AG10803 (cell line): ENCODE results near the gene RIC8B.

Source experiments
- DNase-seq: peaks from one replicate; pipeline ENCODE4 v3.0.0; 2010; ENCODE audit warnings: low read depth
- H3K4me3 ChIP-seq: 2 replicates; pipeline ENCODE4 v1.5.1; 2011; ENCODE audit warnings: mild to moderate bottlenecking, low read length, control low read depth
- CTCF ChIP-seq: conservative IDR thresholded peaks from 2 replicates; pipeline ENCODE4 v1.5.1; 2011; ENCODE audit warnings: mild to moderate bottlenecking, low read length, control low read depth, inconsistent platforms

Gene RIC8B

GRCh38 chr12:106879612-106880011 lies 105.1 kb downstream of the RIC8B start:
- no peak for DNase-seq
- H3K4me3 ChIP-seq, result no peak overlapping the region
- no peak for TF ChIP-seq CTCF

- TF ChIP-seq CTCF, result no peak
- H3K4me3 ChIP-seq, result no peak overlapping the region
- DNase-seq, result peak; percentile 15
Observed at GRCh38 chr12:106883426-106883825, 108.9 kb downstream of the RIC8B start.

GRCh38 chr12:106885026-106885425 lies 110.5 kb downstream of the RIC8B start:
- DNase-seq, result no peak
- no peak for TF ChIP-seq CTCF
- H3K4me3 ChIP-seq, result no peak overlapping the region

- no peak overlapping the region for H3K4me3 ChIP-seq
- no peak for TF ChIP-seq CTCF
- DNase-seq, result no peak
Observed at GRCh38 chr12:106885541-106886249, 111.2 kb downstream of the RIC8B start.

- no peak overlapping the region for H3K4me3 ChIP-seq
- no peak for DNase-seq
- TF ChIP-seq CTCF, result no peak
Observed at GRCh38 chr12:106886932-106887331, 112.5 kb downstream of the RIC8B start.

- DNase-seq, result no peak
- H3K4me3 ChIP-seq, result no peak overlapping the region
- no peak for TF ChIP-seq CTCF
Observed at GRCh38 chr12:106888348-106888970, 114.0 kb downstream of the RIC8B start.

- TF ChIP-seq CTCF, result no peak
Observed at GRCh38 chr12:106889326-106889725, 114.8 kb downstream of the RIC8B start.

More at GRCh38 chr12:106889326-106889725, 114.8 kb downstream of the RIC8B start:
- DNase-seq, result no peak
- H3K4me3 ChIP-seq, result no peak overlapping the region
